Measurements from ENCODE around the gene LRRC8D. TPM values are rescaled to one million over a fixed set of nuclear protein-coding genes. Genes with fewer than 3 reads are reported as not detected.
A peak's percentile ranks its signal among the peaks of the same experiment; 100 is the strongest.

The LRRC8D gene
- total RNA-seq, 1 donor from 2014 or later, result 42.1 TPM

DNA sequence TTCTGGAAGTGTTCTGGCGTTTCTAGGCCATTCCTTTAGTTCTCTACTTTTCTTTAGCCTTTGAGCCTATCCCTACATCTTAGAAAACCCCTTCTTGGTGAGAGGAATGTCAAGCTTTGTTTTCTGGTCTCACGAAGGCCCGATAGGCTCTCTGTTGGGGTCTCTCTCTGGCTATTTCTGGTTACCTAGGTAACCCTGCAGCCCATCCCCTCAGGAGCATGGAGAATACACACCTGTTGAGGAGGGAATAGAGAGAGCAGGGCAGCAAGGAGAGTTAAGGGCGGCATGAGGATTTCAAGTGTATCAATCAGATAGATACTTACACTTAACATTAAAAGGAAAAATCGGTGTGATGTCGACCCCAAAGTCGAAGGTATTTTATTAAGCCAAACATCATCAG, 45.7 kb downstream of the LRRC8D start:
- Mint-ChIP-seq H3K9me3 (ENCODE audit: low read depth) (peaks cover 5% of the 10 kb centered on the region), H3K27ac (no peak overlapping the region), H3K4me3 (ENCODE audit: low read depth) (no peak overlapping the region), H3K27me3 (no peaks in the 10 kb centered on the region), H3K4me1 (ENCODE audit: low read depth) (peaks cover 24% of the 10 kb centered on the region), H3K36me3 (ENCODE audit: insufficient read depth) (peaks cover 25% of the 10 kb centered on the region)
- DNase-seq (ENCODE audit: low spot score, unreplicated experiment), result no peak
- TF ChIP-seq, protein P1, sequence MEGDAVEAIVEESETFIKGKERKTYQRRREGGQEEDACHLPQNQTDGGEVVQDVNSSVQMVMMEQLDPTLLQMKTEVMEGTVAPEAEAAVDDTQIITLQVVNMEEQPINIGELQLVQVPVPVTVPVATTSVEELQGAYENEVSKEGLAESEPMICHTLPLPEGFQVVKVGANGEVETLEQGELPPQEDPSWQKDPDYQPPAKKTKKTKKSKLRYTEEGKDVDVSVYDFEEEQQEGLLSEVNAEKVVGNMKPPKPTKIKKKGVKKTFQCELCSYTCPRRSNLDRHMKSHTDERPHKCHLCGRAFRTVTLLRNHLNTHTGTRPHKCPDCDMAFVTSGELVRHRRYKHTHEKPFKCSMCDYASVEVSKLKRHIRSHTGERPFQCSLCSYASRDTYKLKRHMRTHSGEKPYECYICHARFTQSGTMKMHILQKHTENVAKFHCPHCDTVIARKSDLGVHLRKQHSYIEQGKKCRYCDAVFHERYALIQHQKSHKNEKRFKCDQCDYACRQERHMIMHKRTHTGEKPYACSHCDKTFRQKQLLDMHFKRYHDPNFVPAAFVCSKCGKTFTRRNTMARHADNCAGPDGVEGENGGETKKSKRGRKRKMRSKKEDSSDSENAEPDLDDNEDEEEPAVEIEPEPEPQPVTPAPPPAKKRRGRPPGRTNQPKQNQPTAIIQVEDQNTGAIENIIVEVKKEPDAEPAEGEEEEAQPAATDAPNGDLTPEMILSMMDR (IDR thresholded peaks at IDR 0.05; ENCODE audit: unreplicated experiment), result no peak

DNA sequence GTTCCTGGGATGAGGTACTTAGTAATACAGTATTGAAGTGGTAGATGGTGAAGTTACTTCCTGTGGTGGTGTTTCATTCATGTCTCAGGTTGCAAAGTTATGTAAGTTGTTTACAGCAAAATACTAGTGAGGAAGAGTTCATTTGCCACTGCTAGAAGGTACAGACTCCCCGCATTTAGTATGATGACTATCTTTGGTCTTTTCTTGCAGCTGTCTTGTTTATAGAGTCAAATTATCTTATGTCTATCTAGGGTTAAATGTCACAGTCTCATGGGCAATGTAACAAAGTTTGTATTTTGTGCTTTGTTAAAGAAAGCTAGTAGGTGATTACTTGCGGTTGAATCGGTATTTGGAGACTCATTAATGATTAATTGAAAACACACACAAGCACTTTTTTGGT, 50.2 kb downstream of the LRRC8D start:
- H3K4me3 Mint-ChIP-seq (ENCODE audit: low read depth), result peak overlapping the region; percentile 11
- no peaks in the 10 kb centered on the region for H3K27me3 Mint-ChIP-seq
- H3K4me1 Mint-ChIP-seq (ENCODE audit: low read depth), result peaks cover 35% of the 10 kb centered on the region
- peaks cover 16% of the 10 kb centered on the region for H3K36me3 Mint-ChIP-seq (ENCODE audit: insufficient read depth)
- H3K9me3 Mint-ChIP-seq (ENCODE audit: low read depth), result peaks cover 5% of the 10 kb centered on the region
- DNase-seq (ENCODE audit: low spot score, unreplicated experiment), result no peak
- H3K27ac Mint-ChIP-seq, result peak overlapping the region; percentile 85
- TF ChIP-seq, protein P1 (IDR thresholded peaks at IDR 0.05; ENCODE audit: unreplicated experiment), result no peak

DNA sequence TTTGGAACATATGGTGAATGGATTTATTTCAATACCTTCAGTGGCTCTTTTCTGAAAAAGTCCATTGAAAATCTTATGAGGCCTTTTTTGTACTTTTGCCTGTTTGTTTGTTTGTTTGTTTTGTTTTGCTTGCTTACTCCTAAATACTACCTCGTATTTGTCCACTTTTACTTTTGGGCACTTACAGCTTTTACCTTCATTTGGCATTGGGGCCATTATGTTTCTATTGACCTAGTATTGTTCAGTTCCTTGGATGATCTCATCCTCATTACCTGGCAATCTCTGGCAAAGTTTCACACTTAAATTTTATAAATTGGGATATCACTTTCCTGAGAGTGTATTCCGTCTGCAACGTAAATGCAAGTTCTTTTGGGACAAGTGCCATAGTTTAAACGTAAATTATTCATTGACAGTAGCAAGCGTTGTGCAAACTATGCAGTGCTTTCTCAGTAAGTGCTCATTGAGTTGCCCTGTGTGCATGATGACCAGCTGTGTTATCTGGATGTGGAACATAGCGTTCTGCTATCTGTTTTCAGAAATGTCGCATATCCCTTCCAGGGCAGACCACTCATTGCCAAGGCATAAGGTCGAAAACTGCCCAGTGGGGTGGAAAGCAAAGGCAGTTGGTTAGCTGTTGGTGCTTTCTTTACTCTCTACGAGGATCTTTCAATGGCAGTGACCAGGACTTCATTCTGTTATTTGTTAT, 51.1 kb downstream of the LRRC8D start:
- H3K27ac Mint-ChIP-seq, result no peak overlapping the region
- H3K4me1 Mint-ChIP-seq (ENCODE audit: low read depth), result peaks cover 32% of the 10 kb centered on the region
- no peak for DNase-seq (ENCODE audit: low spot score, unreplicated experiment)
- H3K4me3 Mint-ChIP-seq (ENCODE audit: low read depth), result no peak overlapping the region
- TF ChIP-seq, protein P1 (IDR thresholded peaks at IDR 0.05; ENCODE audit: unreplicated experiment), result no peak
- H3K36me3 Mint-ChIP-seq (ENCODE audit: insufficient read depth), result peaks cover 17% of the 10 kb centered on the region
- peaks cover 5% of the 10 kb centered on the region for H3K9me3 Mint-ChIP-seq (ENCODE audit: low read depth)
- H3K27me3 Mint-ChIP-seq, result no peaks in the 10 kb centered on the region

- H3K36me3 Mint-ChIP-seq (ENCODE audit: insufficient read depth), result peaks cover 17% of the 10 kb centered on the region
- peaks cover 5% of the 10 kb centered on the region for H3K9me3 Mint-ChIP-seq (ENCODE audit: low read depth)
- H3K4me1 Mint-ChIP-seq (ENCODE audit: low read depth), result peaks cover 32% of the 10 kb centered on the region
- no peak for DNase-seq (ENCODE audit: low spot score, unreplicated experiment)
- TF ChIP-seq, protein P1 (IDR thresholded peaks at IDR 0.05; ENCODE audit: unreplicated experiment), result no peak
- no peaks in the 10 kb centered on the region for H3K27me3 Mint-ChIP-seq
- H3K4me3 Mint-ChIP-seq (ENCODE audit: low read depth), result no peak overlapping the region
- no peak overlapping the region for H3K27ac Mint-ChIP-seq
Measured at GRCh38 chr1:89872567-89872966, 51.7 kb downstream of the LRRC8D start.

DNA sequence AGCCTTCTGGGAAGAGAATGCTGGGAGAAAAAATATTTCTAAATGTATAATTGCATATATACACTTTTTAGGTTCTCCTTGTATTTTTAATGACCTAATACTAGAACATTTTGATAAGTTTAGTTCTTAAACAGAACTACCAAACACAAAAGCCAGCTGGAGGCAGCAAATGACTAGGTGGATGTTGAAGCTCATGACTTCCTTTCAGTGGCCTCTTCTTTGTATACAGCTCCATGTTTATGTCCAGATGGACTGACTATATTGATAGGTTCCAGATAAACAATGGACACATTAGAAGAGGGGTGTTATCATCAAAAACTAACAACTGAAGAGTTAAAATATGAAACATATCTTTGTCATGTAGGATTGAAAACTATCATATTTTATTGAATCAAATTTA, 52.5 kb downstream of the LRRC8D start:
- peaks cover 14% of the 10 kb centered on the region for H3K36me3 Mint-ChIP-seq (ENCODE audit: insufficient read depth)
- H3K4me1 Mint-ChIP-seq (ENCODE audit: low read depth), result peaks cover 32% of the 10 kb centered on the region
- H3K9me3 Mint-ChIP-seq (ENCODE audit: low read depth), result peaks cover 5% of the 10 kb centered on the region
- H3K4me3 Mint-ChIP-seq (ENCODE audit: low read depth), result no peak overlapping the region
- H3K27ac Mint-ChIP-seq, result no peak overlapping the region
- TF ChIP-seq, protein P1 (IDR thresholded peaks at IDR 0.05; ENCODE audit: unreplicated experiment), result no peak
- H3K27me3 Mint-ChIP-seq, result no peaks in the 10 kb centered on the region
- DNase-seq (ENCODE audit: low spot score, unreplicated experiment), result no peak

Data from progenitor cell of endocrine pancreas (in vitro differentiated cells).